ENCODE results near the gene SLC39A11.

Gene SLC39A11

DNA sequence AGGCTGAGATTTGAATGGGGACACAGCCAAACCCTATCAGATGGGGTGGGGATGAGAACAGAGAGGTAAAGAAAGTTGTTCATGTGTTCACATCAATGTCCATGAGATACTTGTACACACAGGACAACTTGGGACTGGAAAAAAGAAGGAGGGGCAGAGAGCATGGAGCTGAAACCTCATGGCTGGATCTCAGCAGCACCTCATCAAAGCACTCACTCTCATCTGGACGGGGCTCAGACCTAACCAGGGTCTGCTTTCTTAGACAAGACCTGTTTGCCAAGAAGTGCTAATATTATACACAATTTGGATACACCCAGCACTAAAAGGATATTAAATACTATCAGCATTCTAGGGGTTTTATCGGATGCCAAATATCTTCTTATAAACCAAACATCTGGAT is 399.8 kb downstream of the SLC39A11 start:
- DNase-seq (ENCODE audit: low spot score): no peak
- TF ChIP-seq, protein P1, sequence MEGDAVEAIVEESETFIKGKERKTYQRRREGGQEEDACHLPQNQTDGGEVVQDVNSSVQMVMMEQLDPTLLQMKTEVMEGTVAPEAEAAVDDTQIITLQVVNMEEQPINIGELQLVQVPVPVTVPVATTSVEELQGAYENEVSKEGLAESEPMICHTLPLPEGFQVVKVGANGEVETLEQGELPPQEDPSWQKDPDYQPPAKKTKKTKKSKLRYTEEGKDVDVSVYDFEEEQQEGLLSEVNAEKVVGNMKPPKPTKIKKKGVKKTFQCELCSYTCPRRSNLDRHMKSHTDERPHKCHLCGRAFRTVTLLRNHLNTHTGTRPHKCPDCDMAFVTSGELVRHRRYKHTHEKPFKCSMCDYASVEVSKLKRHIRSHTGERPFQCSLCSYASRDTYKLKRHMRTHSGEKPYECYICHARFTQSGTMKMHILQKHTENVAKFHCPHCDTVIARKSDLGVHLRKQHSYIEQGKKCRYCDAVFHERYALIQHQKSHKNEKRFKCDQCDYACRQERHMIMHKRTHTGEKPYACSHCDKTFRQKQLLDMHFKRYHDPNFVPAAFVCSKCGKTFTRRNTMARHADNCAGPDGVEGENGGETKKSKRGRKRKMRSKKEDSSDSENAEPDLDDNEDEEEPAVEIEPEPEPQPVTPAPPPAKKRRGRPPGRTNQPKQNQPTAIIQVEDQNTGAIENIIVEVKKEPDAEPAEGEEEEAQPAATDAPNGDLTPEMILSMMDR (IDR thresholded peaks at IDR 0.05): no peak
- H3K4me3 ChIP-seq: no peak overlapping the region
- H3K27ac ChIP-seq: no peak overlapping the region

DNA sequence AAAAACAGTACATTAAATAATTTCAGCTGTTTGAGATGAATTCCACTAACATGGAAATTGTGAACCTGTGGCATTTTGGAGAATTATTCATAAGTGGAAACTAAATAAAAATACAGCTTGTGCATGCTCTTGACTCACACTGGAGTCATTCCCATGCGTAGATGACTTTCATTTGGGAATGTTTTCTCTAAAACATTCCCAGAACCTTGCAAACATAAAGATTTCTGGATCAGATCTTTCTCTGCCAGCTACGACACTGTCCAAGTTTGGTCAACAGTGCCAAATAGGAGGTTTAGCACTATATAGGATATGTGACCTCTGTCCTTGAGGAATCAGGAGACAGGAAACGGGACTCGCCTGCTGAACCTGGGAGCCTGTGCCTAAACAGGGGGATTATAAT is 400.9 kb downstream of the SLC39A11 start:
- Histone ChIP-seq H3K27ac (no peak overlapping the region), H3K4me3 (no peak overlapping the region)
- TF ChIP-seq, protein P1 (IDR thresholded peaks at IDR 0.05): no peak
- no peak for DNase-seq (ENCODE audit: low spot score)

GRCh38 chr17:72691017-72691416 is 401.5 kb downstream of the SLC39A11 start:
- Histone ChIP-seq H3K27ac (no peak overlapping the region), H3K4me3 (no peak overlapping the region)
- DNase-seq (ENCODE audit: low spot score): no peak
- TF ChIP-seq, protein P1 (IDR thresholded peaks at IDR 0.05): no peak

GRCh38 chr17:72687886-72688285 is 404.6 kb downstream of the SLC39A11 start:
- no peak for DNase-seq (ENCODE audit: low spot score)
- H3K27ac ChIP-seq: no peak overlapping the region
- no peak overlapping the region for H3K4me3 ChIP-seq
- TF ChIP-seq, protein P1 (IDR thresholded peaks at IDR 0.05): no peak

GRCh38 chr17:72684405-72685020 is 408.0 kb downstream of the SLC39A11 start:
- TF ChIP-seq, protein P1 (IDR thresholded peaks at IDR 0.05): no peak
- H3K27ac ChIP-seq: no peak overlapping the region

DNA sequence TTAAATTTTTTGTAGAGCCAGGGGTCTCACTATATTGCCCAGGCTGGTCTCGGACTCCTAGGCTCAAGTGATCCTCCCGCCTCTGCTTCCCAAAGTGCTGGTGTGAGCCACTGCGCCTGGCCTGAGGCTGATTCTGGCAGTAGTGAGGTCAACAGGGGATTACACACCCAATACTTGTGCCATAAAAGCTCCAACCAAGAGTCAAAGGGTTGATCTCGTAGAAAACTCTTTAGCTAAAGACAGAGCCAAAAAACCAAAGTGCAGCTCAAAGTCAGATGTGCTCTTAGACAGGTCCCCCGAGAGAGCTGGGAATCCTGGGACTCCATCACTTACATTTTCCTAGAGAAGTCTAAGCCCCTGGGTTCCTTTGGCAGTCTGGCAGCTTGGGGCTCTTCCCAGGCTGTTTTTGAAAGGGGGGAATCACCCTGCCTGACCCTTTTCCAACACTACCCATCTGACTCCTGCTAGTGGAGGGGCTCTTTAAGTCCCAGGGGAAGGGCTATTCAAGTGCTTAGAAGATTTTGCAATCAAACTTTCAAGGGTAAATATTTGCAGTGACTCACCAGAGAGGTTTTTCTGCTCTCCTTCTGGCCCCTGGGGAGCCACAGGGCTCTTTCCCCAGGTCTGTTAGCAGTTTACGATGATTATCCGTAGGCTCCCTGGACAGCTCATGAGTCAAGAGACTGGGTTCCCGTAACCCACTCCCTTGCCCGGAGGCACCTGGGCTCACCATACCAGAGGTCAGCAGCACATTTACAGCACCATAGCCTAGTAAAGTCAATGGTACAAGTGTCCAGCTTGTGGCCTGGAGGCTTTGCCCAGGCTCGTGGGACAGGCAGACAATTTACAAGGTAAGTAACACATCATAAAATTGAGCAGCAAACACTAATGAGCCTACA is 408.7 kb downstream of the SLC39A11 start:
- H3K4me3 ChIP-seq: no peak overlapping the region
- DNase-seq (ENCODE audit: low spot score): no peak
- TF ChIP-seq, protein P1 (IDR thresholded peaks at IDR 0.05): no peak
- no peak overlapping the region for H3K27ac ChIP-seq

More at GRCh38 chr17:72684405-72685020, 408.0 kb downstream of the SLC39A11 start:
- no peak for DNase-seq (ENCODE audit: low spot score)
- H3K4me3 ChIP-seq: no peak overlapping the region

Measured in coronary artery (tissue), 2 donors.